HG02588 (cell line): ENCODE results near the gene PKHD1.

Experiments used
- ATAC-seq: cut with Tn5 transposase; IDR thresholded peaks from one replicate; pipeline ENCODE4 v1.9.1; 2021; ENCODE audit warnings: mild to moderate bottlenecking, moderate library complexity; ENCODE audit not compliant: unreplicated experiment

PKHD1 gene

GRCh38 chr6:52087498-52087999 lies at the start of gene PKHD1:
TSS of gene PKHD1 (minus strand) at chr6:52087613. CDS start at chr6:52084933, 2,680 bp downstream.
- no peak for ATAC-seq

GRCh38 chr6:52136934-52137467 lies 49.6 kb upstream of the PKHD1 start:
- no peak for ATAC-seq

- no peak for ATAC-seq
Observed at GRCh38 chr6:52136055-52136454, 48.6 kb upstream of the PKHD1 start.

GRCh38 chr6:52135217-52135616 lies 47.8 kb upstream of the PKHD1 start:
- ATAC-seq, result no peak

- ATAC-seq, result no peak
Observed at GRCh38 chr6:52134011-52134410, 46.6 kb upstream of the PKHD1 start.

- no peak for ATAC-seq
Observed at GRCh38 chr6:52133324-52133723, 45.9 kb upstream of the PKHD1 start.

GRCh38 chr6:52132292-52132691 lies 44.9 kb upstream of the PKHD1 start:
- ATAC-seq, result no peak

GRCh38 chr6:52130440-52130839 lies 43.0 kb upstream of the PKHD1 start:
- ATAC-seq, result no peak

GRCh38 chr6:52127957-52128356 lies 40.5 kb upstream of the PKHD1 start:
- ATAC-seq, result no peak

- no peak for ATAC-seq
Observed at GRCh38 chr6:52126231-52126630, 38.8 kb upstream of the PKHD1 start.

- no peak for ATAC-seq
Observed at GRCh38 chr6:52125572-52125971, 38.2 kb upstream of the PKHD1 start.

- no peak for ATAC-seq
Observed at GRCh38 chr6:52125139-52125538, 37.7 kb upstream of the PKHD1 start.

- no peak for ATAC-seq
Observed at GRCh38 chr6:52124126-52125121, 37.0 kb upstream of the PKHD1 start.

GRCh38 chr6:52123251-52123650 lies 35.8 kb upstream of the PKHD1 start:
- ATAC-seq, result no peak

- no peak for ATAC-seq
Observed at GRCh38 chr6:52117352-52117751, 29.9 kb upstream of the PKHD1 start.

- no peak for ATAC-seq
Observed at GRCh38 chr6:52116605-52116948, 29.2 kb upstream of the PKHD1 start.

GRCh38 chr6:52115891-52116604 lies 28.6 kb upstream of the PKHD1 start:
- no peak for ATAC-seq

- ATAC-seq, result no peak
Observed at GRCh38 chr6:52115145-52115741, 27.8 kb upstream of the PKHD1 start.

- no peak for ATAC-seq
Observed at GRCh38 chr6:52109171-52109571, 21.8 kb upstream of the PKHD1 start.

GRCh38 chr6:52108128-52108527 lies 20.7 kb upstream of the PKHD1 start:
- no peak for ATAC-seq

GRCh38 chr6:52106994-52107393 lies 19.6 kb upstream of the PKHD1 start:
- no peak for ATAC-seq
